Sigmoid colon (tissue), 4 donors: ENCODE data around the gene PTPRD.

Experiments used
- CTCF ChIP-seq, 4 experiments: fragments of 450-650 bp in 3 of 4; fragments of 200-600 bp in 1 of 4; IDR thresholded peaks; one replicate each; pipeline ENCODE4 v1.5.1; 2016 to 2019; ENCODE audit warnings: antibody characterized with exemption in 4 of 4, mild to moderate bottlenecking in 3 of 4, moderate library complexity in 2 of 4
- EP300 ChIP-seq, 4 donors: sonication (generic); formaldehyde crosslinking; IDR thresholded peaks; one replicate each; pipeline ENCODE4 v1.6.1; 2017; ENCODE audit warnings: antibody characterized with exemption in 4 of 4

DNA sequence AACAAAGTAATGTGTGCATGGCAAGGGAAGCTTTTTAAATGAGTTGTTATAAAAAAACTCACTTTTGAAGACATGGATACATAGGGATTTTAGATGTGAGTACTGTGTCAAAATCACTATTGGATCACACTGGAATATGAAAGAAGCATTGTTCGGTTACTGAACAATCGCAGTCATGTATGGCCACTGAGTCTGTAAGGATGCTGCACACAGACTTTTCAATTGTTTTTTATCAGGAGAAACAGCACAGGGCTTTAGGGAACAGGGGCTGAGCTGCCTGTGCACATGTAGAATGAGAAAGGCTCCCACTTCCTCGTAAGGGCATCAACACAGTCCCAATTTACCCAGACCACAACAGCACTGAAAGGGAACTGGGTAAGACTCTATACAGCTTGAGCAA lies 1479.3 kb downstream of the PTPRD start:
- no peak for TF ChIP-seq EP300 (IDR thresholded peaks at IDR 0.05)
- TF ChIP-seq CTCF (IDR thresholded peaks at IDR 0.05), result no peak
